Fibroblast of peridontal ligament (primary cell): Measurements from ENCODE around the gene OPCML.

Experiments used
- DNase-seq: peaks from one replicate; pipeline ENCODE4 v3.0.0-alpha.2; 2010; ENCODE audit errors: extremely low read depth

The OPCML gene

DNA sequence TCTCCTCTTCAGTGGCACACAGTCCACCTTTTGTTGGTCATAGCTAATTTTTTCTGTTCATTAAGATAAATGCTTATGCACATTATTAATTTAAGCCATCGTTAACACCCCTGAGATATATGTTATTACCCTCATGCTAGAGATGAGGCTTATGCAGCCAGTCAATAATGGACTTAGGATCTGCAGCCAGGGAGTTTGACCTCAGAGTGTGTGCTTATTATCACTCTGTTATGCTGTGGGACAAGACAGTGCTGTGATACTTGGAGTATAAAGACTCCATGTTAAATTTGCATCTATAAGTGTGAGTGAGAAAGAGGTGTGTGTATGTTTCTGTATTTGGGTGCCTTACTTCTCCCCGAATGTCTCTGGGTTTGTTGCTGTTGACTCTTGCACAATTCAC, 969.3 kb downstream of the OPCML start:
- no peak for DNase-seq

DNA sequence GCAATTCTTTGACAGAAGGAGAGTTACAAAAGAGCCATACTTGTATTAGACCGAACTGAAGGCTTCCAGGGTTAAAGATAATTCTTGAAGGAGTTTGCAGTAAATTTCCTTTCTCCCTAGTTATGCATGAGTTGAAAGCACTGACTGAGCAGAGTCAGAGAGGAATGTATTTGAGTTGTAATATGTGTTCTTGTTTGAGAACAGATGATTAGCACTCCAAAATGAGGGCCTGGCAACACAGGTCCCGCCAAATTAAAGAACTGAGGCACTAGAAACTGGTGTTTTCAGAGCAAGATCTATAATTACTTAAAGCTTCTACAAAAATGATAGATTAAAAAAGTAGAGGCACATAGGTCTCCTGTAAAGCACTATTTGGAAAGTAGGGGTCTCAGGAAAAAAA, 970.4 kb downstream of the OPCML start:
- no peak for DNase-seq

DNA sequence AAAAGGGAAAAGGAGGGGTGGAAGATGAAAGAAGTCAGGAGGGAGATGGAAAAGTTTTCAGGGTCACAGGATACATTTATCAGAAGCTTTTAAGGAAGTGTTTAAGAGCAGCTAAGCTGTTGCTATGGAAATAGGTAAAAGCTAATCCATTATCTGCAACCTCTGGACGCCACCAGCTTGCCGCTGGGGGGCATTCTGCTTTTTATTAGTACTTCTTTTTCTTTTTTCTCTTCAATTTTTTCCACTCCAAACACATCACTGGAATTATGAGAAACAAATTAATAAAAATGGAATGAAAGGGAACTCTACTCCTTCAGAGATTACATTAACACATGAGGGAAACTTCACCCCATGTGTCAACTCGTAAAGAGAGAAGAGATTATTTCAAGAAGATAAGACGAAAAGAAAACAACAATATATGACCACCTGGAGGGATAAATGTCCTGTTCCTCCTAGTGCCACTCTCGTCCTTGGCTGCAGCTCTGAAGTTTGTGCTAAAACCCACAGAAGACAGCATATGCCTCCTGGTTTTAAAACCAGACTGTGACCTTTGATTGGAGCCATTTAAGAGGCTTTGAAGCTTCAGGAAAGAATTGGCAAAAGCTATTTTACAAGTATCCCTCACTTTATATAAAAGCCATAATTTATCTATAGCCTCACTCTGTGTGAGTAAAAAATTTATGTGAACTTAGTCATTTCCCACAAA, 972.8 kb downstream of the OPCML start:
- DNase-seq = no peak

DNA sequence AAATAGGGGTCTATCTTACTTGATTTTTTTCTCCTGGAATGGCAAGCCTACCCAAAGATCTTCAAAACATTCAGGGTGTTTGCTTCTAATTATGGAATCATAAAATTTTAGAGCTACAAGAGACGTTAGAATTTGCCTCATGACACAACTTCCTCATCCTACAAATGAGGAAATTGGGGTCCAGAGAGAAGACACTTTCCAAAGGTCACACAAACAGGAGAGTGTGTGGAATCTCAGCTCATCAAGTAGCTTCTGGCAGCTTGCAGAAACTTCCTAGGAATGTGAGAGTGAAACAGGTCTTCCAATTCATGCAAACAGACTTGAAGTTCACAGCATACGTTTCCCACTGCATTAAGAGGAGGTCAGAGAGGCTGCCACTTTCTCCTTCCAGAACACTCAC, 976.0 kb downstream of the OPCML start:
- no peak for DNase-seq

DNA sequence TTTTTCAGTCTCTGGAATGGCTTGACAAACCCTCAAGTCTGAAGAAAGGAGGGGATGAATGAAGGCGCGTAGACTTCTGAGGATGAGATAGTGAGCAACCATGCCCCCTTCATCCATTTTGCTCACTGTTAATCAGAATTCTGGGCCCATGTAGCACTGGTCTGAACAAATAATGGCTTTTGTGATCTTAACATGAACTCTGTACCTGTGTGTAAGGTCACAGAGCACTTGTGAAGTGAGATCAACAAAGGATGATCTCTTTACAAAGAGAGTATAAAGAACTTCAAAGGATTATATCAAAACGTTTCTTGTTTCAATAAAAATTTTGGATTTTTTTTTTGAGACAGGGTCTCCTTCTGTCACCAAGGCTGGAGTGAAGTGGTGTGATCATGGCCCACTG, 976.7 kb downstream of the OPCML start:
- DNase-seq = no peak

DNA sequence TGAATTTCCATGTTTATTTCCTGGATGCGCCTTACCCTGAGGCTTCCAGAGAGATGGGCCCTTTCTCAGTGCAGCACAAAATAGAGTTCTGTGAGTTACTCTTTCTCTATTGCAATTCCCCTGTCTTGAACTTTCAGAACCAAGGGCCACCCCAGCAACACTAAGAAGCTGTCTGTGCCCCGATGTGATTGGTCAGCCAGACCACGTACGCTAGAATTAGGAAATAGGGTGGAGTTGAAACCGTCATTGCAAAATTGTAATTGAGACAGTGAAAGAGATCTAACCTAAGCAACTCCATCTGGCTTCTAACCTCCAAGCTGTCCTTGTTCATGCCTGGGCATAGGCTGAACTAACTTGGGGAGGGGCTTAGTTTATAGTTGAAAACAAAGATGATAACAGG, 981.3 kb downstream of the OPCML start:
- no peak for DNase-seq

DNA sequence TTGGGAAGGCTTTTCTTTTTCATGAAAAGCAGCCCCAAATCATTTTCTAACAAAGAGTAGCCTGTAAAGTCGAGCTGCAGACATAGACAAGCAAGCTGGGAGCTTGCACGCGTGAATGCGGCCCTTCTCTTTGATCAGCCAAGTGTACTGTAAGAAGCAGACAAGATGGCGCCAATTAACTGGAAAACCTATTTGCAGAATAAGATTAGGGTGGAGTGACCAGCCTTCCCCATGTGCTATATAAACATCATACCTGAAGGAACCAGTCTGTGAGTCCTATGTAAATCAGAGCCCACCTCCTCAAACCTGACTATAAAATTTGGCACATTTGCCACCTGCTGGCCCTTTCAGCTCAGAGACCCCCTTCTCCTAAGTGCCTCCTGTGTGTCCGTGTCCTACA, 982.7 kb downstream of the OPCML start:
- DNase-seq = no peak

DNA sequence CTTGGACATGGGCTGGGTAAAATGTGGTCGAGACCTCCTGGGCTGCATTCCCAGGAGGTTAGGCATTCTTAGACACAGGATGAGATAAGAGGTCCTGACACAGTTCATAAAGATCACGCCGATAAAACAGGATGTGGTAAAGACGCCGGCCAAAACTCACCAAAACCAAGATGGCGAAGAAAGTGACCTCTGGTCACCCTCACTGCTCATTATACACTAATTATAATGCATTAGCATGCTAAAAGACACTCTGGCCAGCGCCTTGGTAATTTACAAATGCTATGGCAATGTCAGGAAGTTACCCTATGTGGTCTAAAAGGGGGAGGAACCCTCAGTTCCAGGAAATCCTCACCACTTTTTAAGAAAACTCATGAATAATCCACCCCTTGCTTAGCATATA, 983.3 kb downstream of the OPCML start:
- no peak for DNase-seq

DNA sequence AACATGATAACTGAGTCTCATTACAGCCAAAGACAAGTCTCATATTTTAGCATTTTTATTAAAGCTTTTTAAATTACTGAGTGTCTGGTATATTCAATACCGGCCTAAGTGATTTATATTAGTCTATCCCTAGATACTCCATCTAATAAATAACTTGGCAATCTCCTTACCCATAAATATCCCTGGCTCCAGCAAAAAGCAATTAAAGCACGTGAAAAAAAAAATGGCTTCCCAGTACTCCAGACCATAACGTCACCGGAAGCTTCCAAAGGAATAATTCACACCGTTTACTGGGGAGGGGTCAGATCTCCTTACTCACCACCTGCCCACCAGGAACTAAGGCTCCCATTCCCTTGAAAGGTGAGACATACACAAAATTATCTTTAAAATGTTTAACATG, 988.3 kb downstream of the OPCML start:
- DNase-seq = no peak

DNA sequence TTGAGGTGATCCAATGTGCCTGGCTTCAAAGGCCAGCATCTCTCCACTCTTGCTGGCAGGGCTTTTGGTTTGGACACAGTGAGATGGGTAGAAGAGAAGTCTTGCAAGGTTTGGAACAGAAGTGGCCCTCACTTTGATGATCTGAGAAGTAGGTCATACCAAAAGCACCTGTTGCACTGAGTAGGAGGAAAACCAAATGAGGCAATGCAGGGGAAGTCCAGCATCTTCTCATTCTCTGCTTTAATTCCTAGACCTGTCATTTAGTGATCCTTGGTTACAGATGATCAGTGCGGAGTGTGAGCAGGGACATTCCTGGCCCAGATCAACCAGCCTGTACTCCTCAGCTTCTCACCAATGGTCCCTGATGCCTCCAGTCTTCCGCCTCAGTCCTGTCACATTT, 990.5 kb downstream of the OPCML start:
- DNase-seq = no peak

DNA sequence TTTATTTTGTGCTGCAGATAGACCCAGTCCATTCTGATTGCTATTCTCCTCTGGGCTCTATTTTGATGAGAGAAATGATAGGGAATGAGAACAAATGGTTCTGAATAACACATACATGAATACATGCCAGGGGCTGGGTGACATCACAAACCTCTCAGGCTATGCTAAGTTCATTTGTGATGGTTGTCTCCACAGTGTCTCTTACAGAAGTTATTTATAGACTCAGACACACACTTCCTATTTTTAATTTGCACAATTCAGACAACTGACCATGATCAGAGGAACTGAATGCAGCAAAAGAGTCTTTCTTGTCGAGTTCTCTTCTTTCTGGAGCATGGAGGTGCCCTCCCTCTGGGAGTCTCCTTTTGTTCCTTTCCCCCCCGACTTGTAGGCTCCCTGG, 991.7 kb downstream of the OPCML start:
- DNase-seq = no peak

DNA sequence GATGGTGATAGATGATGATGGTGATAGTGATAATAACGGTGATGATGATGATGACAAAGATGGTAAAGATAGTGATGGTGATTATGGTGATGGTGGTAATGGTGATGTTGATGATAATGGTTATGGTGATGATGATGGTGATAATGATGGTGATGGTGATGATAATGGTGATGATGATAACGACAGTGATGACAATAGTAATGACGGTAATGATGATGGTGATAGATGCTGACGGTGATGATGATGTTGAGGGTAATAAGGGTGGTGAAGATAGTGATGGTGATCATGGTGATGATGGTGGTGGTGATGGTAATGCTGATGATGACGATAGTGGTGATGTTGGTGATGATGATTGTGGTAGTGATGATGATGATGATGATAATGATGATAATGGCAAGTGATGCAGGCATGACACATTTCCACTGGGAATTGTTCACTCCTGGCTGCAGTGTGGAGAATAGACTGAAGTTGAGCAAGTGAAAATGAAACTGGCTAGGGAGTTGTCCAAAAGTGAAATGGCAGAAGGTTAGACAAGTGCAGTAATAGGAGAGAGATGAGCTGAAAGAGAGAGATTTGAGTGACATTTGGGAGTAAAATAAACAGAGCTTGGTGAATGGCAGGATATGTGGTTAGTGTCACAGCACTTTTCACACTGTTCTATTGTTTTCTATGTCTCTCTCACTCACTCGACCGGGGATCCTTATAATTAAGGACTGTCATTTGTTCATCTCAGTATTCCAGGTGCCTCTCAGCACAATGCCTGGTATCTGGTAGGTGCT, 992.5 kb downstream of the OPCML start:
- no peak for DNase-seq

DNA sequence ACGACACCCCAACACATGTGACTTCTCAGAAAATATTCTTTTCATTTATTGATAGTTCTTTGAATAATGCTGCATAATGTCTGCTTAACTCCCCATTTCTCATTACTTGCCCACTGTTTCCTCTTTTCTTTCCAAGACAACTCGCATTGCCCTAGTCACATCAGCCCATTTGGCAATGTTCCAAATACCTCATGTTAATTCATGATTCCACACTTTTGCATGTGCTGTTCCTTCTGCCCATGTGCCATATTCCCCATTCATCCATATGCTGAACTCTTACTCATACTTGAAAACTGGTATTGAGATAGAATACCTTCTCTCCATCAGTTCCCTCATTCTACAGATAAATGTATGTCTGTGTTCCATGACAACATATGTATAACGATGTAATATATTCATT, 993.7 kb downstream of the OPCML start:
- no peak for DNase-seq

DNA sequence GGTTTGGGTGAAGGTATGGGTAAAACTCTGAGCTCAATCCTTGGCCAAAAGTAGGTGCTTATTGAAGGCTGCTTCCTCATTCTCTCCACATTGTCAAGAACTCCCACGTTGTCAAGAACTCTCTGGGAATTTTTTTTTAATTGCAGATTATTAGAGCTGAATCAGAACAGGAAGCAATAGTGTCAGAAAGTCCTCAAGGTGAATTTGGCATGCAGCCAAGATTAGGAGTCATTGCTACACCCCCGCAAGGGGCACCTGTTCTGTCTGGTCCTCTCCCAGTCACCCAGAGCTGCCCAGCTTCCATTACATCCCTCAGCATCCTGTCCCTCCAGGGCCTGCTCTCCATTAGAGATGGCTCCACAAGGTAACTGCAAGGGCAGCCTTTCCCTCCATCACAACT, 996.5 kb downstream of the OPCML start:
- DNase-seq = no peak

DNA sequence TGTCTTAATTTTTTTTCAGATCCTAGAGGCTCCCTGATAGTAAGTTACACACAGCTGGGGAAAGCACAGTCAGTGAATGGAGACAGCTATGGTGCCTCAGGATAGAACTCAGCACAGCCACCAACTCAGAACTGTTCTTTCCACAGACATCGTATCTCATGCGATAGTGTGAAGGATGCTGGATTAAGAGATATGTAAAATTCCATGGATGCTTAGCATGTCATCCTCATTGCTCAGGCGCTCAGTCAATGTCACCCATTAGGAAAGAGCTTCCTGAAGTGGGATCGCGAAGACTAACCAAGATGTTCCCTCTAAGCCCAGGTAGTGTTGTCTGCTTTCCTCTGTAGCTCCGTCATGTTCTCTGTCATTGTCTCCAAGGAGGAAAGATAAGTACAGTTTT, 1000.4 kb downstream of the OPCML start:
- no peak for DNase-seq

DNA sequence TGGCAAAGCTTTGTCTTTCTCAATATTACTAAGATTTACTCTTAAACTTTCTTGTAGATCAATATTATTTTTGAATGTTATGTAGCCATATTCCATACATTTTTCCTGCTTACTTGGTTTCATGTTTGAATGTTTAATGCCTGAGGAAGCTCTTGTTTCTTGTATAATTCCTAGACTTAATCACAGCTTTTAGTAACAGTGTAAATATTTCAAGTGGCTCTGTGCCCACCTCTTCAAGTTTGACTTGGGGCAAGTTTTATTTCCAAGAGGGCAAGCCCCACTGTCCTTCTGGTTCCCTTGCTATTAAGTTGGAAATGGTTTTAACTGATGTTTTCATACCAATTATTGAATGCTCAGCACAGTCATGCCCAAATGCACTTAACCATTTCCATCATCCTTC, 1004.1 kb downstream of the OPCML start:
- no peak for DNase-seq

DNA sequence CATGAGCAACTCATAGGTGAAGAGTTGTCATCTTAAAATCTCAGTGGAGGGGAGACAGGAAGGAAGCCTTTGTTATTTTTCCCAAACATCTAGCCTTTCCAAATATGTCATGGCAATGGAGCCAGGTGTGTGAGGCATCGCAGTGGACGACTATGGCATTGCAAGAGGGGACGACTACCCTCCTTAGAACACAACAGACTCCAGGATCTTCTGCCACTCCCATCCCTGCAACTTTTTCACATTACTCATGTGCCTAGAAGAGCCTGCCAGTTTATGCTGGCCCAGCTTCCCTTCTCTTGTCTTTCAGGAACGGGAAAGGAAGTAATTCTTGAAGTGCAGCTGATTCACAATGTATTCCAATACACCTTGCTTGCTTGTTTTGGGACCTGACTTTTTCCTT, 1008.4 kb downstream of the OPCML start:
- no peak for DNase-seq

DNA sequence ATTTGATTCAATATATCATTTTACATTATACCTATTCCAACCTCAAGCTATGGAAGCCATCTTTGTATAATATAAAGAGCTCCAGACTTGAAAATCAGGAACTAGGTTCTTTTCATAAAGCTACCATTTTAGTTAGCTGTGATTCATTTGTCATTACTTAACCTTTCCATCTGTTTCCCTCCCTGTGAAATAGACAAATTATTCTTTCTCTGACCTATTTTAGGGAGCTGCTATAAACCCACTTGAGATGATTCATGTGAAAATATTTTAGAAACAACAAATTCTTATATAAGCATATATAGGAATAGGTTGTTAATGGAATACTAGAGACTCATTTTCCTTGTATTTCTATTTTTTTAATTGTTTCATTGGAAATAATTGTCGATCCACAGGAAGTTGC, 1012.1 kb downstream of the OPCML start:
- DNase-seq = no peak

DNA sequence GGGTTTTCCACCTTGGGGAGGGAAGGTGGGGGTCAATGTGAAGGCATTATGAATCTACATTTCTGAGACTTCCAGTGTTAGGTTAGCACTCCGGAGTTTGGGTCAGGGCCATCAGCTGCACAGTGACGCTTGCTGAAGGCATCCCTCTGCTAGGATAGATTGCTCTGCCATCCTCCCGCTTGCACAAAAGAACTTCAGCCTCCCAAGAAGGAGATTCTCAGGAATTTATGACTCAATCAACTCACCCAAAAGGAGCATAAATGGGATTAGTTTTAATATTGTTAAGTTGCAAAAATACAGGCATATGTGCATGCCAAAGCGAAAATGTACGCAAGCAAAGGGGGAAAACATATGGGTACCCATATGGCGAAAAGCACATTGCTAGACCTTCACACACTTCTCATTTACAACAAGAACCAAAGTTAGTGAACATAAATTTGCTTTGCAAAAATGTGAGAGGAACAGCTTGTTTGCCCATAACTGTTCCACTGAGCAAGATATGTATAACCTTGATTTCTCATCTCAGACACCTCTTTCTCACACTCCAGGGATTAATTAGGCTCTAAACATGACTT, 1013.0 kb downstream of the OPCML start:
- no peak for DNase-seq

DNA sequence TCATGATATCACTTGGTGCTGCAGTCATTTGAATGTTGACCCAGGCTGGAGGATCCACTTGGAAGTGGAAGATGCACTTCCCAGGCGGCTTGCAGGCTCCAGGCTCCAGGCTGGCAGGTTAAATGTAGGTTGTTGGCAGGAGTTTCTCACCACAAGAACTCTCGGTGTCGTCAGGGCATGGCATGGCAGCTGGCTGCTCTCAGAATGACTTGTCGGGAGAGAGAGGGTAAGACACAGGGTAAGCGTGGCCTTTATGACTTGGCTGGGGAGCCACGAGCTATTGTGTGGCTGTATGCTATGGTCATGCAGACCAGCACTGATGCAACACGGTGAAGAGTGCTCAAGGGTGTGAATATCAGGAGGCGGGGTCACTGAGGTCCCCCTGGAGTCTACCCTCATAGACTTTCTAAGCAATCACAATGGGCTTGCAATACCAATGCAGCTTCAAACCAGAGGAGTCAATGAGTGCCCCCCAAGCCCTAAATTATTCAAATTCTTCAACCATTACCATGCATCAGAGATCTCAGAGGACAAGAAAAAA, 1027.7 kb downstream of the OPCML start:
- DNase-seq = no peak

DNA sequence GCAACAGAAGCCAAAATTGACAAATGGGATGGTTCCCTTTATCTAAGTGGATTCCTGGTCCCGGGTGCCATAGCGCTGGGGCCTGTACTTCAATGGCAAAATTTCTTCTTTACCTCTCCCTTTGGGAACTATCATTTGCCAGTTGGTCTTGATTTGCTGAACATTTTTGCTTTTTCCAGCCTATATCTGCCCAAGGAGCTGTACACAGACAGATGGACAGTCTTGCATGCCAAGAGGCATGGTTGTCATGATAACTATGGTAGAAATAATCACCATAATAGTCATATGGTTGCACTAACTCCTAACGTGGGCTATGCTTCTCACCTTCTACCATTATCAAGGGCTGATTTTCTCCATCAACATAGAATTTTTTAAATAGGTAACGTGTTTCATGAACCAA, 1030.9 kb downstream of the OPCML start:
- DNase-seq = no peak

DNA sequence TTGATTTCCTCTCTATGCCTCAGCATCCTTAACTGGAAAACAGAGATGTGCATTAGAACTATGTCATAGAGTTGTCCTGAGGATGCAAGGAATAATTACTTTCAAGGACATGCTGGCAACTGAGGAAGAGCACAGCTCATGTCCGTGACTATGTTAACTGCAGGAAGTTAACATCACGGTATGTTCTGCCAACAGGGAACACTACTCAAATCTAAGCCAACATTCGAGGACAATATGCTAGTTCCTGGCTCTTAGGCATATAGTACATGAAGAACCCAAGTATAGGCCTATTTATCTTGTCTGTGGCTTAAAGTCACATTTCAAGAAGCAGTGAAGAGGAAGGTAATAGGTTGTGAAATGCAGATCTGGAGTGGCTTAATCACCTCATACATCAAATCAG, 1032.6 kb downstream of the OPCML start:
- DNase-seq = no peak

DNA sequence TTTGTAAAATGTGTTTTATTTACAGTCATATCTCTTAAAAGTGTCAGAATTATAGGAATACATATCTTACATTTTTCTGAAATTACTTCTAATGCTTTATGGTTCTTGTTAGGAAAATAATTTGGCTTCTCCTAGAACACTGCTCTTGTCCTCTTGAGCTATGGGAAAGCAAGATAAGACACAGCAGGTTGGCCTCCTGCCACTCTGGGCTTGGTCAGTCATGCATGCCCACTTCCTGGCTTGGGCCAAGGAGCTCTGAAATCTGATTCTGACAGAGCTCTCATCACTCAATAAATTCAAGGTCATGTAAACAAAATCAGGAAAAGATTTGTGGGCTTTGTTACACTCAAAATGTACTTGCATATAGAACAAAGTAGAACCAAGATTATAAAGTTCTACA, 1036.0 kb downstream of the OPCML start:
- no peak for DNase-seq
